COR-L47 (cell line): Measurements from ENCODE around the gene FAM107A.
"Not testable (repeated sequence)": the region's sequence is repeated elsewhere in the genome, so short reads cannot be mapped to it uniquely, and the experiment has no call there.

Source experiments
- DNase-seq: peaks from one replicate; lab custom pipeline; 2025; lab: John Stamatoyannopoulos, UW

The FAM107A gene

DNA sequence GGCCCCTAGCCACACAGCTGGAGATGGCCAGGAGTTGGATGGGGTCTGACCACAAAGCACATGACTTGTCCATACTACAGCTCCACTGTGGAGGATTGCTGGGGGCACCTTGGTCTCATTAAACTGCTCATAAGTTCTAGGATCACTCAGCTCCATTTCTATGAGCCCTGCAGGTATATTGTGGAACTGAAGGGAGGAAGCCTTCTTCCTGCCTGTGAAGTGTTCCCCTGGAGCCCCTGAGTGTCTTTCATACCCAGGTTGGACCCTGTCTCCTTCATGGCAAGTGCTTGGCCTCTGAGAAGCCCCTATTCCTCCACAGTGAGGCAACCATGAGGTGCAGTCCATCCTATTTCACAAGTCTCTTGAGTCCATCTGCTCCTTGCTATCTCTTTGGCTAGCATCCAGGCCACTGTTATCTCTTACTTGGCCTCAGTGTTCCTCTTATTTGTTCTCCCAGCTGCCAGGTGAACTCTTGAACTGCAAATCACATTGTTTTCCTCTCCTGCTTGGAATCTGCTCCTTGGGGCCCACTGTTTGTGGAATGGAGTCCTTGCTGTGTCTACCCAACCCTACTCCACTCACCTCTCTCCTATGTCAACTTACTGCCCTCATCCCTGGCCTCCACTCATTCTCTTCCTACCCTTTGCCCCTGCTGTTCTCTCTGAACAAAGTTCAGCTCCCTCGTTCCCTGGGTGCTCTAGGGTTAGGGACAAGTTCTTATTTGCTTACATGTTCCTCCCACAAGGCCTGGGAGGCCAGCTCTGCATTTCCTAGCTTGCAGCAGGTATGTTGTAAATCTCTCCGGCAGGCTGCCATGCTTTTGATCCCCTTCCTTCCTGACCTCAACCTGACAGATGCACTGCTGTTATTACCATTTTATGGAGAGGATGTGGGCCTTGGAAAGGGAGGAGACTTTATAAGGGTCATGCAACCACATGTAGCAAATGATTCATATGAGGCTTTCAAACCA lies 41.4 kb downstream of the FAM107A start:
- no peak for DNase-seq

DNA sequence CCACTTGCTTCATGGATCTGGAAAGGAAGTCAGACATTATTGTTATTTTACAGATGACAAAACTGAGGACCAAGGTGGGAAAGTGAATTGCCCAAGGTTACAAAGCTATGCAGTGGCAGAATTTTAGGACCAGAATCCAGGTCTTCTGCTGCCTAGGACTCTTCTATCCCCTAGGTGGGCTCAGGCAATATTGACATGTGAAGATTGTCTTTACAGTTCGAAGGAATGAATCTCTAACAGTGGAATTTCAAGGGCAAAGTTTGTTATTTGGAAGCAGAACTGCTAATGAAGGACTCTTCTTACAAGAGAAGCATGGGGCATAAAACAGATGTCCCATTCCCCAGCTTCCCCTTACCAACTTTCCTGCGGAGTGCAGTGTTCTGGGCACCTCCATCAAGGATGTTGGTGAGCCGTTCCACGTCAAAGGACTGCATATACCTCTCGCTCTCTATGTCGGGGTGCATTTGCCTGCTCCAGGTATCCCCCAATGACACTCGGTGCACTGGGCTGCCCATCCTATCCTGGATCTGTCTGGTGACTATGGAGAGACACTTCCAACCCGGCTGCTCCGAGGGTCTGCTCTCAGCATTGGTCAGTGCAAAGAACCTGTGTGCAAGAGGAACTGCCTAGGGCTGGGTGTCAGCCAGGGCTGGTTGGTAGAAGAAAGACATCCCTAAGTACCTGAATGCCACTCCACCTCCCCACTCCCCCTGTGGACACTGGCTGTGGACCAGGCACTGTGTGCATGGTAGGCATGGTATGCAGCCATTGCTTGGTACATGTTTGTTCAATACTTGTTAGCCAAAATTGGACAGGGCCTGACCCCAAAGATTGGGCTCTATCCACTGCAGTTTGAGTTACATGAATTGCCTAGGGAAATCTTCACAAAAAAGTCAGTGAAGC lies 42.3 kb downstream of the FAM107A start:
- DNase-seq: no peak

DNA sequence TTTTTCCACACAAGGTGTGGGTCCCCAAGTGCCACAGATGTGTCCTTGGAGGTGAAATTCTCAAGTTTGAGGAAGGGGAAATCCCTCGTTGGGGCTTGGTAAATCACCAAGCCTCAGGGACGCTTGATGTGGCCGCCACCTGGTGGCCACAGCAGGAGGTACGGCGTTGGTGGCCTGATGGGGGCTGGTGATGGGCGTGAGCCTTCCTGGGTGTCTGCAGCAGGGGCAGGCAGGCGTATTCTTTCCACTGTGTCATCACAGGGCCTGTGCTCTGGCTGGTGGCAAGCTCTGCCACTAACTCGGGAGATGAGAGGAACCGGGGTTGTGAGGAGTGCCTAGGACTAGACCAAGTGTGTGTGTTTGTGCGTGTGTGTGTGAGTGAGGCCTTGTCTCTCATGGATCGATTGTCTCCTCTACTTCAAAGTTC lies 44.4 kb downstream of the FAM107A start:
- peak; percentile 35 for DNase-seq

DNA sequence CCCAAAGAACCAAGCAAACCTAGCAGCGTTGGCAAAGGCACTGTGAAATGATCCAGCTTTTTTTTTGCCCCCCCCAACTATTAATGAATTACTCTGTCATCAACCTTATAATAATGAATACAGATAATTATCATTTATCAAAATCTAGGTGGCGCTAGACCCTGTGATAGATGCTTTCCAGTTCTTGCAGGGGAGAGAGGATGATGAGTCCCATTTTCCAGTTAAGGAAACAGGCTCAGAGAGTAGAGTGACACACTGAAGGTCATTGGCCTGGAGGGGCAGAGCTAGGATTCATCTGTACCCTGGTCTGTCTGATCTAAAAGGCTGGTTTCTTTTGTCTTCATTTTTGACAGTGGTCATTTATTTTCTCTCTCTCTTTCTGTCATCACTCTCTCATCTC lies 45.2 kb downstream of the FAM107A start:
- DNase-seq: no peak

DNA sequence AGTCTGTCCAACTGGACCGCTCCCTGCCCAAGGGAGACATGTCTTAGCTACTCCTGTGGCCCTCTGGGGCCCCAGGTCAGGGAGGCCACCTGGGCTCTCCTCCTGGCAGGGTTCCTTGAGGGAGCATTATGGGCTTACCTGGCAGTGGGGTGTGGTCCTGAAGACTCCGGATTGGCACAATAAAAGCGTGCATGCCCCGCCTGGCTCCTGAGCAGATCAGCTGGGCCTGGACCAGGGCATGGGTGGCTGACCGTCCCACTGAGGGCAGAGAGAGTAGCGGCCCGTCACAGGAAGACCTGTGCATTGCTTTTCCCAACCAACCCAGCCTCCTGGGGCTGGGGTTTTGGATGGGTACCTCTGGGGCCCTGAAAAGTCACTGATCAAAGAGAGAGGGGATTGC lies 45.6 kb downstream of the FAM107A start:
- DNase-seq: no peak

DNA sequence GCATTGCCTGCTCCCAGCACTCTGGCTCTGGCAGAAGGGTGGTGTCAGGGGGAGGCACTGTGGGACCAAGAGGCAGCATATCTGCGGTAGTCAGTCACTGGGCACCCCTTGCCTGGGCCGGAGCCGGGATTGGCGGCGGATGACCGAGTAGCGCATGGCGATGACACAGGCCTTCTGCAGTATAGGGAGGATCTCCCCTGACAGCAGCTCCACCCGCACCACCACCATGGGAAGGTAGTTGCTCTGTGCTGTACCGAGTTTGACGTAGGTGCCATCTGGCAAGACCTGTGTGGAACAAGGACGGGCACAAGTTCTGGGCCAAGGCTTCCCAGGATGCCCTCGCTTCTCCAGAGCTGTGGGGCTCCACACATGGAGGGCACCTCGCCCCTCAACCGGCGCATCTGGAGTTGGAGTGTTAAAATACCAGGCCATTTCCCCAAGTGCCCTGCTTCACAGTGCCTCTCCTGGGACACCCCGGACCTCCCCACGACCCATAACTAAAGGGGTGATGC lies 46.8 kb downstream of the FAM107A start:
- no peak for DNase-seq

DNA sequence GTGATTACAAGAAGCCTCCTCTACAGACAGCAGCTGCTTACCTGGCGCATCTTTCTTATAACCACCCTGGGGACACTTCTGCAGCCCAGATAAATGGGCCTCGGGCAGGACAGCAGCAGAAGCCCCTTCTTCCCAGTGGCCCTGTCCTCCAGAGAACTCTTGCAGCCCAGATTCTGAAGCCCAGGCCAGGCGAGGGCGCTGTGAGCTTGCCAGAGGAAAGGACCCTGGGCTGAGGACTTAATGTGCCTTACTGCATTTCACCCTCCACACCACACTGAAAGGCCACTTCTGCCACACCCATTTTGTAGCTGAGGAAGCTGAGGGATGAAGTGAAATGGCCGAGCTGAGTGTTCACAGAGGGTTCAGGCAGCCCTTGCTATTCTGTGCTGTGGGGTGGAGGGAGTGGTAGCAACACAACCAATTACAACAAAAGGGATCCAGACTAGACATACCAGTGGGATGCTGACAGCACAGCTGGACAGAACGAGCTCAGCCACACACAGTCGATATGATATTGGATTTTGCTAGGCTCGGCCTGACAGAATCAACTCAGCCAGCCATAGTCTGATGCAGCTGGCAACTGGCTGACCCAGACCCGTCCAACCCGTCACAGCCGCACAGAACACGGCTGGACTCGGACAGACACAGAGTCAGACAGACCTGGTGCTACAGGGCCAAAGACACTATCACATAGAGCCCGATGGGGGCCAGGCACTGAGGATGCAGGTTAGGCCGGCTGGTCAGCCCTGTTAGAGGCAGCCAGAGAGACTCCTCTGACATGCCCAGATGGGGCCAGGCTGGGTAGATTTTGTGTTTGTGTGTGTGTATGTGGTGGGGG lies 47.5 kb downstream of the FAM107A start:
- DNase-seq: no peak

DNA sequence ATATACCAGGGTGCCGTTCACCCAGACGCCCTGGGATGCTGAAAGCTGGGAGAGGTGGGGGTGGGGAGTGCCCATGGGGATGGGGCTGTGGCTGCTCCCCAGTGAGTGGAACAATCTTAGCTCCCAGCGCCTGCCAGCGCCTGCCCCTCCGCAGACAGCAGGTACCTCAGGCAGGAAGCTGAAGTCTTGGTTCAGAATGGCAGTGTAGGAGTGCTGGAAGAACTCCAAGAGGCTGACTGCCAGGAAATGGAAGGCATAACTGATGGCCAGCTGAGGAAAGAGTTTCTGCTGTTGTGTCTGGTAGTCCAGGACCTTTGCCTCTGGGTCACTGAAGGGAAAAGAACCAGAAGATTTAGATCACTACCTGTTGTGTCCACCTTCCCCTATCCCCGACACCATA lies 48.6 kb downstream of the FAM107A start:
- peak; percentile 14 for DNase-seq

DNA sequence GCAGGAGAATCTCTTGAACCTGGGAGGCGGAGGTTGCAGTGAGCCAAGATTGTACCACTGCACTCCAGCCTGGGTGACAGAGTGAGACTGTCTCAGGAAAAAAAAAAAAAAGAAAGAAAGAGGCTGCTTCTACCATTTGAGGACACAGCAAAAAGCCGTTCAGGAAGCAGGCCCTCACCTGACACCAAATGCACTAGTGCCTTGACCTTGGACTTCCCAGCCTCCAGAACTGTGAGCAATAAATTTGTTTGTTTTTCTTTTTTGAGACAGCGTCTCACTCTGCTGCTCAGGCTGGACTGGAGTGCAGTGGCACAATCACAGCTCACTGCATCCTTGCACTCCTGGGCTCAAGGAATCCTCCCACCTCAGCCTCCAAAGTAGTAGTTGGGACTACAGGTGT lies 49.8 kb downstream of the FAM107A start:
- DNase-seq: not testable (repeated sequence)

DNA sequence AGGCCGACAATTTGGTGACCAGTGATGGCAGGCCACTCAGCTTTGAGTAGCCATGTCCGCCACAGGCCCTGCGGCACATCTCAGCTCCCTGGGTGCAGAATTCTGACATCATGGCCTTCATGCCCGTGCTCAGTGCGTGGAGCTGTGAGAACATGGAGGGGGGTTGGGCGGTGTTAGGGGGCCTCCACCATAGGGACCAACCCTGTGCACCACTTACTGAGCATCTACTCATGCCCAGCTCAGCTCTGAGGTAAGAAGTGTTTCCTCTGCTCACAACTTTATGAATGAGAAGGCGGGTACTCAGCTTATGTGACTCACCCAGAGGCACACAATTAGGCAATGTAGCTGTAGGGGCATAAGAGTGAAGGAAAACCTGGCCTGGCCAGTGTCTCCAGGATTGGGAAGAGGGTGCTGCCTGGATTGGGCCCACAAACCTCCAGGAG lies 50.7 kb downstream of the FAM107A start:
- no peak for DNase-seq

DNA sequence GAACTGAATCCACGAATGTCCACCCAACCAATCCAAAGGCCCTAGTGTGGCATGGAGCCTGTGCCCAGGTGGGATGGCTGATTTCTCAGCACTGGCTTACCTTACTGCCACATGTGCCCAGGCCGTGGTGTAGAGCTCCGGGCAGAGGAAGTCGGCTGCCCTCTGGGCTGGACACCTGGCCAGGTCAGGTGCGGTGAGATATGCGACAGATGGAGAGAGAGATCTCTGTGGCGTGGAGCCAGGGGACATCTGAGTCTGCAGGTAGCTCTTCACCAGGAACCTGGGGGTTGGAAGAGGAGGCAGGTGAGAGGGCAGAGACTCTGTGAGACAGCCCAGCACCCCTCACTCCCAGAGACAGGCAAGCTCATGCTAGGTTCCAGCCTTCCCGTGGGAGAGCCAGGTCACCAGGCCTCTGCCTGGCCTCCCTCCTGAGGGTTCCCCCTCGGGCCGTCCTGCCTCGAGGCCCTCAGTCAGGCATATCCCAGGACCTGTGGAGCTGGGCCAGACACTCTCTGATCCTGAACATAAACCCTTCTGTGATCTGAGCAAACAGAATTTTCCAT lies 52.8 kb downstream of the FAM107A start:
- DNase-seq: no peak

DNA sequence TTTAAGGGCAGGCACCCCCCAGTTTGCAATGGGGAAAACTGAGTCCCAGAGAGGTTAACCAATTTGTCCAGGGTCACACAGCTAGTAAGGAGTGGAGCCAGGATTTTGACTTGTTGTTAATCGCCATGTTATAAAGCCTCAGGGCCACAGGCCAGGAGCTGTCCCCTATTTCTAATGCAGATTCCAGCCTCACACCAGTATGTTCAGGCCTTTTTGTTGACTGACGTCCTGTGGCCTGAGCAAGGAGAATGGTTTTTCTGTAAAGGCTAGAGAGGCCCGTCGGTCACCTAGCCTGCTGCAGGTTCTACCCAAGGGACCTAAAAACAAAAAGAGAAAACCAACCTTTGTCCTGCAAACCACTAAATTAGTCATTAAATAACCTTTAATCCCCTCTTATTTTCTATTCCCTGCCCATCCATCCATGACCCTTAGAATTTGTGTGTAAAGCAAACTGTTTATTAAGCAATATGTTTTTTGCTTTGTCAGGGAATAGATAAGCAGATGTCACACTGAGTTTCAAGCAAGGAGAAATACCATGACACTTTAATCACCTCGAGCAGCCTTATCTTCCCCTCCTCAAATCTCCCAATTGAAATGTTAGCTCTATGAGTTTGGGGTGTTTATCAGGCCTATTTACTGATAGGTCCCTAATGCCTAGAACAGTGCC lies 54.3 kb downstream of the FAM107A start:
- DNase-seq: no peak

DNA sequence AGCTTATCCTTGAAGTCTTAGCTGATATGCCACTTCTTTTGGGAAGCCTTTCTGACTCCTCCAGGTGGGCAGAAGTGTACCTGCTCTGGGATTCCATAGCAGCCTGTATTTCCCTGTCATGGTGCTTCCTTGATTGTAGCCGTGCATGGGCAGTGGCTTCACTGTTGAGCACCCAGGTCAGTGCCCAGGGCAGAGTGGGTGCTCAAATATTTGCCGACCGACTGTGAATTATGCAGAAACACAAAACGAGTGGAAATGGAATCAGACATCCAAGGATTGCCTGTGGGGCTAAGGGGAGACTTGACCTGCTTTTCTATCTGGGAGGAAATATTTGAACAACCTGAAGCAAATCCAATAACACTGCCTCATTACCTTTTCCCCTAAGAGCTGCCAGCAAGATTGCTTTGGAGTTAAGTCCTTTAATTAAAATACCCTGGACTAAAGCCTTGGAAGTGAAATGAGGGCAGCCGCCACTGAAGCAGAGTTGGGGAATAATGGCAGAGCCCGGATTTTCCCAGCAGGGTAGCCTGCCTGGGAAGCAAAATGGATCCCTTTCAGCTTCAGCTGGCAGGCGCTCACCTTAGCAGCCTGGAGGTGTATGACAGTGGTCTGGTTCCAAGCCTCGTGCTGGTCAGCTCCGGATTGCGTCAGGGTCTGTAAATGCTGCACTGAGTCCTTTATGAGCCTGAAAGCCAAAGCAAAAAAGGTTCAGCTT lies 55.1 kb downstream of the FAM107A start:
- no peak for DNase-seq

DNA sequence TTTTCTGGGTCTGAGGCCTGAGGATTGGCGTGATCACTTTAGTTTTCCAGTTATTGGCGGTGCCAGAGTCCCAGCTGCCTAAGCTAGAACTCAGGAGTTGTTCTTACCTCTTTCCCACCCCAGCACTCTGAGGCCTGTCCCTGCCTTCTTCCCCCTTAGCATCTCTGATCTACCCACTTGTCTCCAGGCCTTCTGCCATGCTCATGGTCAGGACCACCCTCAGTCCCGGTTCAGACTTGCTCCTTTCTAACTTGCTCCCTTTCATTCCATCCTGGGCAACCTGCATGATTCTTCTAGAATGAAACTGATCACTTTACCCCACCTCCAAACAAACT lies 55.9 kb downstream of the FAM107A start:
- no peak for DNase-seq

DNA sequence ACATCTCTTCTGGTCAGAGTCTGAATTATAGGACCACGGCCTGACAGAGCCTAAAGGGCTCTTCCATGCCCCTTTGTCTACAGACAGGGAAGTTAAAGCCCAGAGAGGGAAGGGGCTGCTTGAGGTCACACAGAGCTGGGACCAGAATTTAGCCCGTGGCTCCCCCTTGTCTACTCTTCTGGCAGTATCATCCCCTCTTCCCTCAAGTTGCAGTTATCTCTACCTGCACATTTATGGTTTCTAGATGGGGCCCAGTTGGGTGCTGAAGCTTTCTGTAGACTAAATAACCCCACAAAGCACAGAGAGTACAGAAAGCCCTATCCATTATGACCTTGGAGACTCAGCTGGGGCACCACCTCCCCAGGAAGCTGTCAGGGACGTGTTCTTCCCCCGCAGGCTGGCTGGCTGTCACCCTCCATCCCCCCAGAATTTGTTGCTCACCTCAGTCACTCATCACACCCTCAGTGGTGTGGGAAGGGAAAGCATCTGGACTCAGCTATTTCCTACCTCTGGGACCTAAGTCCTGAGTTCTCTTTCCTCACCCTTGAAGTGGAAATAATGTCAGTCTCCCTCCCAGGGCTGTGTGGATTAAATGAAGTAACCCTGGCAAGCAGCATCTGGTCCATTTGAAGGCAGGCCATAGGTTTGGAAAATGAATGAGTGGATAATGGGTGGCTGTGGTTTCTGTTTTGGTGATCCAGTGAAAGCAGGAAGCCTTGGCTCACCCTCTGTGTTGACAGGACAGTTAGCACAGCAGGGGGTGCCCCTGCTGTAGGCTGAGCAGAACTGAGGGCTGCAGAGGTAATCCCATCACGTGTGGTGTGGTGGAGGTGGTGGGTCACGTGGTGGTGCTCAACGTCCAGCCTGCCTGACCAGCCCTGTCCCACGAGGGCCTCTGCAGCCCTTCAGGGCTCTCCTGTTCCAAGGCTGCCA lies 56.5 kb downstream of the FAM107A start:
- peak; percentile 64 for DNase-seq

DNA sequence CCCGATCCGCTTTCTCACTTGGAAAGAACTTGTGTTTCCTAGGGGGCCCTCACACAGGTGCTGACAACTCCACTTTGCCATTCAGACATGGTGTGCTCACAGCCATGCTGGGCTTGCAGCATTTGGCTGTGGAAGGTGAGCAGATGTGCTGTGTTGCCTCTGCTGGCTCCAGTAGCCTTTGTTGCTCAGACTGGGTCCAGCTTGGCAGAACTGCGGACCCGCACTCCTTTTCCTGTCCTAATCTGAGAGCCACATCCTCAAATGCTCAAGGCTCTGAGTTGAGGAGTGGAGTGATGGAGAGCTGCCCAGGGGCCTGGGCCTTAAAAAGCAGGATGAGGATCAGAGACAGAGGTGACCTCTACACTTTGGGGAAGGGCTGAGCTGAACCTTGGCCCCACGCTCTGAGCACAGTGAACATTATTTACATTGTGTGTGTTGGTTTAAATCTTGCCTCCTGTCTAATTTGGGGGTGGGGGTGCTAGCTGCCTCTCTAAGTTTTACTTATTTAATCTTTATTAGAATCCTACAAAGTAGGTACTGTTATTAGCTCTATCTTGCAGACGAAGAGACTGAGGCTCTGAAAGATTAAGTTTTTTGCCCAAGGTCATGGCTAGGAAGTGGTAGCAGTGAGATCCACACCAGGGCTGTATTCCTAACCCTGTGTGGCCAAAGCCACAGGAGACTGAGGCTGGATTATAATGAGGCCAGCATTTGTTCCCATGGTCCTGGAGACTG lies 57.4 kb downstream of the FAM107A start:
- no peak for DNase-seq

DNA sequence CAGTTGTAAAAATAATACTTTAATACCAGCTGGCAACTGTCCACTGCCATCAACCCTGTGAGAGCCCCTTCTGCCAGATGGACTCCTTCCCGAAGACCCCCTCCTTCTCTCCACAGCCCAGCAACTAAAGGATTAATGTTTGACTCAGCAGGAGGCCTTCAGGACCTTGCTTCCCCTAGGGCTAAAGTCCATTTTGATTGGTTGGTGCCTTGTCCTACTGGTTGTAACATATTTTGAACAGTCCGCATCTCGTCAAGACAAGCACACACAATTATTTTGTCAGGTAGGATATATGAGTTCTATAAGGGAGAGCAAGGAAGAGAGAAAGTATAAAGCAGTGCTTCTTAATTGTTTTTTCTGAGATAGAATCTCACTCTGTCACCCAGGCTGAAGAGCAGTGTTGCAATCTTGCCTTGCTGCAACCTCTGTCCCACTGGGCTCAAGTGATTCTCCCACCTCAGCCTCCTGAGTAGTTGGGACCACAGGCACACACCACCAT lies 58.9 kb downstream of the FAM107A start:
- DNase-seq: no peak

DNA sequence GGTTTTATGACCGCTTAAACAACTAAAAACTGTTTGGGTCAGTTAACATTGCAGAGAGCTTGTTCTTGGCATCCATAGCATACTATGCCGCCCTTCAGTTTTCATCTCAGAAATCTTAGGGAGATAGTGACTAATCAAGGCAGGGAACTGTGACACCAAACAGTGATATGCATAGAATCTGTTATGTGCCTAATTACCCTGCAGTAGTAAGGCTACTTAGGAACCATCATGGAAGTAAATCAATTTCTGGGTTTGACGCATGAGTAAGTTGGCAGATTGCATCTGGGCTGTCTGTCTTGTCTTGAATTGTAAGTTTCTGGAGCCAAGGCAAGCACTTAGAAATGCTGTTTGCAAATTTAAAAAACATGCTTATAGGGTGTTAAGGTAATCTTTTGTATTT lies 62.8 kb downstream of the FAM107A start:
- no peak for DNase-seq
